ENCODE measurements around the gene CDH4. TPM values are rescaled to one million over a fixed set of nuclear protein-coding genes. Genes with fewer than 3 reads are reported as not detected.

Gene CDH4
- total and polyA plus RNA-seq, 8 donors = under 0.01 to 2.2 (median 0.11) TPM; not detected in 2

DNA sequence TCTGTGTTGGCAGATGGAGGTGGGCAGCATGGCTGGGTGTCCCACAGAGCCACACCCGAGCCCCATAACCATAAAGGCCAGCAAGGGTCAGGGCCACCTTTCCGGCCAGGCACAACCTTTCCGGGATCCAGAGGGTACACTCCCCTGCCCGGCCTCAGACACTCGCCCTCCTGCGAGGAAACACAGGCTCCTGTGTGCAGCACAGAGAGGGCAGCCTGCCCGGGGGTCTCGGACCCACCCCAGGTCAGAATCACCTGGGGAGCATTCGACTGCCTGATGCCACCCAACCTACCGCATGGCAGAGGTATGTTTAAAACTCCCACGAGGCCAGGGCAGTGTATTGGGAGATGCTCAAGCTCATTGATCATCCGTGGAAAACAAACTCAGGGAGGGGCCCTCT is 553.3 kb downstream of the CDH4 start:
- no peaks in the 10 kb centered on the region for H3K36me3 ChIP-seq
- H3K9me3 ChIP-seq = no peaks in the 10 kb centered on the region
- peaks cover 0 to 70% (median 17%) of the 10 kb centered on the region in 3 donors for H3K27me3 ChIP-seq
- no peak overlapping the region for H3K27ac ChIP-seq
- 72 to 87% (median 84%) methylated on average over 3 to 12 of the region's 12 CpGs for WGBS, 5 donors
- peaks cover 0 to 30% (median 10%) of the 10 kb centered on the region in 4 donors for H3K4me1 ChIP-seq
- no peak overlapping the region for H3K4me3 ChIP-seq
- TF ChIP-seq POLR2A (IDR thresholded peaks at IDR 0.05) = no peak
- intact Hi-C loops (cut with DNase I; ENCODE audit: low total_unique reads) = no loop called here
- no peak for DNase-seq

DNA sequence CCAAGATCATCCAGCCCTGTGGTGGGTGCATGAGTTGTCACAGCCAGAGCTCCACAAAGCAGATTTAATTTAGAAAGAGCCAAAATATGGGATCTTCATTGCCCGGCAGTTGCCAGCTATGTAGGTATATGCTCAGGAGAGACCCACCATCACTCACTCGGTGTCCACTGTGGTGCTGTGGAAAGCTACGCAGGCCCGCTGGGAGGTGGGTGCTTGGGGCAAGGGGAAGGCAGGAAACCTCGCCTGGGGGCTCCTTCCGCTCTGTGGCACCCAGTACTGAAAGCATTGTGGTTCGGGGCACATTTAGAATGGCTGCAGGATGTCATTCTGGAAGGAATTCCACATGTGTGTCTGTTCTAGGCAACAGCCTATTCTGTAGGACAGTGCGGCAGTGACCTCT is 553.7 kb downstream of the CDH4 start:
- no peak for TF ChIP-seq EP300 (IDR thresholded peaks at IDR 0.05)
- no peak for TF ChIP-seq POLR2A (IDR thresholded peaks at IDR 0.05)
- TF ChIP-seq POLR2AphosphoS5 (IDR thresholded peaks at IDR 0.05) = no peak
- TF ChIP-seq, protein P1, sequence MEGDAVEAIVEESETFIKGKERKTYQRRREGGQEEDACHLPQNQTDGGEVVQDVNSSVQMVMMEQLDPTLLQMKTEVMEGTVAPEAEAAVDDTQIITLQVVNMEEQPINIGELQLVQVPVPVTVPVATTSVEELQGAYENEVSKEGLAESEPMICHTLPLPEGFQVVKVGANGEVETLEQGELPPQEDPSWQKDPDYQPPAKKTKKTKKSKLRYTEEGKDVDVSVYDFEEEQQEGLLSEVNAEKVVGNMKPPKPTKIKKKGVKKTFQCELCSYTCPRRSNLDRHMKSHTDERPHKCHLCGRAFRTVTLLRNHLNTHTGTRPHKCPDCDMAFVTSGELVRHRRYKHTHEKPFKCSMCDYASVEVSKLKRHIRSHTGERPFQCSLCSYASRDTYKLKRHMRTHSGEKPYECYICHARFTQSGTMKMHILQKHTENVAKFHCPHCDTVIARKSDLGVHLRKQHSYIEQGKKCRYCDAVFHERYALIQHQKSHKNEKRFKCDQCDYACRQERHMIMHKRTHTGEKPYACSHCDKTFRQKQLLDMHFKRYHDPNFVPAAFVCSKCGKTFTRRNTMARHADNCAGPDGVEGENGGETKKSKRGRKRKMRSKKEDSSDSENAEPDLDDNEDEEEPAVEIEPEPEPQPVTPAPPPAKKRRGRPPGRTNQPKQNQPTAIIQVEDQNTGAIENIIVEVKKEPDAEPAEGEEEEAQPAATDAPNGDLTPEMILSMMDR (IDR thresholded peaks at IDR 0.05) = no peak
- DNase-seq = no peak
- intact Hi-C loops (cut with DNase I; ENCODE audit: low total_unique reads) = no loop called here
- Histone ChIP-seq H3K27me3 (peaks cover 0 to 70% (median 16%) of the 10 kb centered on the region in 3 donors), H3K36me3 (no peaks in the 10 kb centered on the region), H3K4me1 (peaks cover 0 to 30% (median 10%) of the 10 kb centered on the region in 4 donors), H3K27ac (no peak overlapping the region), H3K9me3 (no peaks in the 10 kb centered on the region), H3K4me3 (no peak overlapping the region)
- 85 to 92% (median 89%) methylated on average over 5 to 8 of the region's 8 CpGs for WGBS, 5 donors

DNA sequence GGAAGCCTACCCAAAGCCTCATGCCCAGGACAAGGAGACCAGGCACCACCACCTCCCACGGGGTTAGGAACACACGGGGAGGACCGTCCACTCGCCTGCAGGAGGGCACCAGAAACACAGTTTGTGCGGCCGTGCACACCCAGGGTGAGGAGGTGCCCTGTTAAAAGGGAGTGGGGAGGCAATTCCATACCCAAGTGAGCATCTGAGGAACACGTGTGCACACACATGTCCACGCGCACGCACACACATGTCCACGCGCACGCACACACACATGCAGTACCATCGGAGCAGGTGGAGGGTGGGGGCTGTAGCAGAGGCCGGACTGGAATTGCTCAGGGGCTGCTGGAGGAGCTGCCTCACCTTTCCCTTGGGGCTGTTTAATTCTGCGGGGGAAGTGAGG is 554.3 kb downstream of the CDH4 start:
- no peak overlapping the region for H3K4me3 ChIP-seq
- H3K27me3 ChIP-seq = peaks cover 0 to 66% (median 13%) of the 10 kb centered on the region in 3 donors
- DNase-seq = no peak
- TF ChIP-seq, protein P1 (IDR thresholded peaks at IDR 0.05) = no peak
- TF ChIP-seq POLR2A (IDR thresholded peaks at IDR 0.05) = no peak
- no peak for TF ChIP-seq EP300 (IDR thresholded peaks at IDR 0.05)
- TF ChIP-seq POLR2AphosphoS5 (IDR thresholded peaks at IDR 0.05) = no peak
- H3K36me3 ChIP-seq = no peaks in the 10 kb centered on the region
- intact Hi-C loops (cut with DNase I; ENCODE audit: low total_unique reads) = no loop called here
- no peak overlapping the region for H3K27ac ChIP-seq
- no peaks in the 10 kb centered on the region for H3K9me3 ChIP-seq
- H3K4me1 ChIP-seq = peaks cover 0 to 30% (median 10%) of the 10 kb centered on the region in 4 donors
- WGBS, 5 donors = 82 to 93% (median 88%) methylated on average over 16 of the region's 16 CpGs

DNA sequence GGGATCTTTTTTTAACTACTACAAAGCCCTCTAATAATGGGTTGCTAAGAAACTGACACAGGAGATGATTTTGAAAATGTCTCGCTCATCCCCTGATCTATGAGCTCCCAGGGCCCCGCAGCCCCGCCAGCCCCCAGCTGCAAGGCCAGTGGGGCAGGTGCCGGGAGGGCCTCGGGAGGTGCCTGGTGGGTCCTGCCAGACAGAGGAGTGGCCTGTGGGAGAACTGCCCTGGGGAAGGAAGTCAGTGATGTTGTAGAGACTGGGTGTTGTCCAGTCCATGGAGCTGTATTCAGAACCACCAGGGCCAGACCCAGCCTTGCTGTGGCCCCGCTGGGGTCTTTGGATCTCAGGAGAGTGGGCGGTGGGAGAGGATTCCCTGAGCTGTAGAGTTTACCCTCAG is 554.9 kb downstream of the CDH4 start:
- Histone ChIP-seq H3K4me3 (no peak overlapping the region), H3K27ac (no peak overlapping the region), H3K4me1 (peaks cover 0 to 30% (median 10%) of the 10 kb centered on the region in 4 donors), H3K36me3 (no peaks in the 10 kb centered on the region), H3K27me3 (peaks cover 0 to 66% (median 13%) of the 10 kb centered on the region in 3 donors), H3K9me3 (no peaks in the 10 kb centered on the region)
- TF ChIP-seq POLR2AphosphoS5 (IDR thresholded peaks at IDR 0.05) (no peak), POLR2A (IDR thresholded peaks at IDR 0.05) (no peak), EP300 (IDR thresholded peaks at IDR 0.05) (no peak)
- TF ChIP-seq, protein P1 (IDR thresholded peaks at IDR 0.05) = no peak
- WGBS, 5 donors = 62 to 85% (median 78%) methylated on average over 7 of the region's 7 CpGs
- intact Hi-C loops (cut with DNase I; ENCODE audit: low total_unique reads) = no loop called here
- no peak for DNase-seq

DNA sequence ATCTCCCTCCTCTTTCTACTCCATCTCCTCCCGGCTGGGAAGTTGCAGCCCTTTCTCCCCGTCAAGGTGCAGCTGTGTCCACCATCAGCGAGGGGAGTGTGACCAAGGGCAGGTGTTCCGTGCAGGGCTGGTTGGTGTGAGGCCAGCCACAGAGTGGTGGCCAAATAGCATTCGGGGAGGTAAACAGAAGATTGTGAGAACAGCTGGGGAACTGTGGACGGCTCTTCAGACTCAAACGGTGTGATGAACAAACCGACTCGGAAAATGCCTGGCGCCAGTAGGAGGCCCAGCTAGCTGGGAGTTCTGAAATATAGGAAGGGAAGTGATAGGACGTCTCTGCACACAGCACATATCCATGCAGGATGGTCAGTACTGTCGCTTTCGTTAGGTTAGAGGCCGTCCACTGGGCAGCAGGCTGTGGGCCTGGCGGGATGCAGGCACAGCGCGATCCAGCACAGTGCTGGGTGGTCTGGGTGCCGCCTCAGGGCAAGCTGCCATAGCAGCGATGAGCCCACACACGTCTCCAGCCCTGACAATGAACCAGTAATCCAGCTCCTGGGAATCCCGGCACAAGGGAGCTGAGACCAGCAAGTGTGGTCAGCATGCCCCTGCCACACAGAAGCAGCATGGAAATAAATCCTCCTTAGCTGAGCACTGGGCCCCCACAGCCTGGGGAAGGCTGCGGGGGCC is 555.6 kb downstream of the CDH4 start:
- intact Hi-C loops (cut with DNase I; ENCODE audit: low total_unique reads) = no loop called here
- WGBS, 5 donors = 54 to 71% (median 64%) methylated on average over 15 to 22 of the region's 22 CpGs
- no peaks in the 10 kb centered on the region for H3K36me3 ChIP-seq
- H3K27me3 ChIP-seq = peaks cover 0 to 67% (median 13%) of the 10 kb centered on the region in 3 donors
- H3K4me1 ChIP-seq = peaks cover 0 to 29% (median 10%) of the 10 kb centered on the region in 4 donors
- no peak for TF ChIP-seq POLR2AphosphoS5 (IDR thresholded peaks at IDR 0.05)
- TF ChIP-seq EP300 (IDR thresholded peaks at IDR 0.05) = no peak
- TF ChIP-seq, protein P1 (IDR thresholded peaks at IDR 0.05) = no peak
- TF ChIP-seq POLR2A (IDR thresholded peaks at IDR 0.05) = no peak
- DNase-seq = peak in 1 of 2 donors; percentile 23
- H3K9me3 ChIP-seq = no peaks in the 10 kb centered on the region
- H3K27ac ChIP-seq = no peak overlapping the region
- H3K4me3 ChIP-seq = no peak overlapping the region
